ENCODE results near the gene POLR2E. TPM values are rescaled to one million over a fixed set of nuclear protein-coding genes. Genes with fewer than 3 reads are reported as not detected.

The POLR2E gene
- total and polyA plus RNA-seq, 7 donors: 82.0 to 203 (median 124) TPM

- Histone ChIP-seq H3K27ac (no peak overlapping the region), H3K36me3 (peaks cover 15 to 55% (median 30%) of the 10 kb centered on the region in 4 donors)
- intact Hi-C loops (cut with DNase I): no loop called here
These were observed 3.5 kb downstream of the POLR2E start for GRCh38 chr19:1091544-1092175.

DNA sequence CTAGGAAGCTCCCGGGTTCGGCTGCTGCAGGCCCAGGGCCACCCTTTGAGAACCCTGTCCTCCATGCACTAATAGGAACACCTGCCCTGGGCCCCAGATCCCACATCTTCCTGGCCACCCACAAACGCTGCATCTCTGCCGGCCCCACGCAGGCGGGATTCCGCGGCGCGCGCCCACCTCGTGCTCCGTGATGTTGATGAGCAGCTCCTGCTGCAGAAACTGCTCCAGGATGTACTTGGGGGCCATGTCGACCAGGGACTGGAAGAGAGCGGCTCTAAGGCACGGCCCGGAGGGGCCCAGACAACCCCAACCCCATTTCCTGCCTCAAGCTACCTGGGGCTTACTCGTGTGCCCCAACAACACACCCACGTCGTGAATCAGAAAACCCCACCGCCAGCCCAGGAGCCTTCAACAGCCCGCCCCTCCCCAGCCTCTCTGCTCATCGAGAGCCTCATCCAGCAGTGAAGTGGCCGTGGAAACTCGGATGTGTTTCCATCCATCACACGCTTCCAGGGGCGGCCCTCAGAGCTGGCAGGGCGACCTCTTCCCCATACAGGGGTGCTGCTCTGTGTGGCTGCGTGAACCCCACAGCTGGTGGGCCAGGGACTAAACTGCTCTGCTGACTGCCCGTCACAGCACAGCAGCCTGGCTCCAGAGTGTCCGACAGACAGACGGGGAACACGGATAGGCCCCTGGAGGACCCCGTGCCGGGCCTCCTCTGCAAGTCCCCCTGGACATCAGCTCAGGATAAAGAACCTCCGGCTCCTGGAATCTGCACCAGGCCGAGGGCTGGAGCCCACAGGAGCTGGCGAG lies 4.2 kb downstream of the POLR2E start:
- H3K4me3 ChIP-seq: no peak overlapping the region
- H3K4me1 ChIP-seq: peaks cover 0 to 26% (median 22%) of the 10 kb centered on the region in 4 donors
- H3K27ac ChIP-seq: no peak overlapping the region
- no peaks in the 10 kb centered on the region for H3K27me3 ChIP-seq
- no peaks in the 10 kb centered on the region for H3K9me3 ChIP-seq
- H3K36me3 ChIP-seq: peaks cover 15 to 55% (median 30%) of the 10 kb centered on the region in 4 donors
- intact Hi-C loops (cut with DNase I): no loop called here
- 92% methylated on average over 38 of the region's 38 CpGs for whole genome bisulfite sequencing, 2 donors
- no peak for DNase-seq
- no peak for TF ChIP-seq POLR2A (IDR thresholded peaks at IDR 0.05)
- TF ChIP-seq CTCF (IDR thresholded peaks at IDR 0.05): no peak
- TF ChIP-seq POLR2AphosphoS5 (IDR thresholded peaks at IDR 0.05): no peak
- no peak for TF ChIP-seq EP300 (IDR thresholded peaks at IDR 0.05)

More at GRCh38 chr19:1091544-1092175, 3.5 kb downstream of the POLR2E start:
- TF ChIP-seq POLR2A (IDR thresholded peaks at IDR 0.05) (no peak), POLR2AphosphoS5 (IDR thresholded peaks at IDR 0.05) (no peak), EP300 (IDR thresholded peaks at IDR 0.05) (no peak), CTCF (IDR thresholded peaks at IDR 0.05) (no peak)
- Histone ChIP-seq H3K27me3 (no peaks in the 10 kb centered on the region), H3K9me3 (no peaks in the 10 kb centered on the region), H3K4me3 (no peak overlapping the region), H3K4me1 (peaks cover 0 to 27% (median 22%) of the 10 kb centered on the region in 4 donors)
- DNase-seq: no peak
- 87 to 92% methylated on average over 27 of the region's 27 CpGs for WGBS, 2 donors

DNA sequence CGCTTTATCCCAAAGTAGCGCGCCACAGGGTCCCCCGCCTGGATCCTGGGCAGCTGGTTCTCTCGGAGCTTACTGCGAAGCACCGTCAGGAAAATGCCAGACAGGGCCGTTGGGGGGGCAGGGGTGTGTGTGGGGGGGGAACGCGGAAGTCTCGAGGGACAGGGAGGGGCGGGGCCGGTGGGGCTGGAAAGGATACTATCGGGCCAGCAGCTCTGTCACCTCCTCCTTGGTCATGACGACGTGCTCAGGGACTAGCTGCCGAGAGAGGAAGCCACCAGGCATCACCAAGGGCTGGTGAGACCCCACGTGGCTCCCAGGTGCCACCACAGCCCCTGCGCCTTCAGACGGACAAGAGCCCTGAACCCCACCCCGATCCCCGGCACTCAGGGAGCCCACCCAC lies 5.3 kb downstream of the POLR2E start:
- no peak for DNase-seq
- 70 to 82% methylated on average over 22 of the region's 22 CpGs for WGBS, 2 donors
- no peaks in the 10 kb centered on the region for H3K27me3 ChIP-seq
- peaks cover 15 to 55% (median 30%) of the 10 kb centered on the region in 4 donors for H3K36me3 ChIP-seq
- TF ChIP-seq POLR2AphosphoS5 (IDR thresholded peaks at IDR 0.05) (no peak), EP300 (IDR thresholded peaks at IDR 0.05) (no peak), POLR2A (IDR thresholded peaks at IDR 0.05) (no peak), CTCF (IDR thresholded peaks at IDR 0.05) (no peak)
- H3K27ac ChIP-seq: no peak overlapping the region
- intact Hi-C loops (cut with DNase I): no loop called here
- H3K4me1 ChIP-seq: peaks cover 0 to 21% (median 17%) of the 10 kb centered on the region in 4 donors
- H3K9me3 ChIP-seq: no peaks in the 10 kb centered on the region
- H3K4me3 ChIP-seq: no peak overlapping the region

- H3K27ac ChIP-seq: peak overlapping the region in 1 of 4 donors; percentile 14
- H3K27me3 ChIP-seq: peaks cover 0 to under 1% (median 0%) of the 10 kb centered on the region in 3 donors
- 92 to 93% methylated on average over 32 of the region's 32 CpGs for WGBS, 2 donors
- intact Hi-C loops (cut with DNase I): no loop called here
- no peak for TF ChIP-seq POLR2A (IDR thresholded peaks at IDR 0.05)
- TF ChIP-seq EP300 (IDR thresholded peaks at IDR 0.05): no peak
- no peak for TF ChIP-seq CTCF (IDR thresholded peaks at IDR 0.05)
- TF ChIP-seq POLR2AphosphoS5 (IDR thresholded peaks at IDR 0.05): no peak
- no peak overlapping the region for H3K4me3 ChIP-seq
- peaks cover 15 to 55% (median 30%) of the 10 kb centered on the region in 4 donors for H3K36me3 ChIP-seq
- no peaks in the 10 kb centered on the region for H3K9me3 ChIP-seq
- peaks cover 0 to 15% (median 13%) of the 10 kb centered on the region in 4 donors for H3K4me1 ChIP-seq
- DNase-seq: no peak
These were observed 5.9 kb downstream of the POLR2E start for GRCh38 chr19:1089126-1089771.

Measured in sigmoid colon (tissue), 7 donors.